H9 (cell line): ENCODE measurements around the gene KCNAB1. TPM values are rescaled to one million over a fixed set of nuclear protein-coding genes. Genes with fewer than 3 reads are reported as not detected.

Source experiments
- DNase-seq: peaks from one replicate; pipeline ENCODE4 v3.0.0-alpha.2; 2017
- H2AFZ ChIP-seq: one replicate; pipeline ENCODE4 v1.6.1; 2013; ENCODE audit warnings: mild to moderate bottlenecking, low read length, control low read depth, moderate library complexity
- H2AK5ac ChIP-seq: 2 replicates; pipeline ENCODE4 v1.6.1; 2013; ENCODE audit warnings: low read length, control low read depth, mixed read lengths; ENCODE audit not compliant: insufficient read length
- H2BK120ac ChIP-seq: one replicate; pipeline ENCODE4 v1.6.1; 2013; ENCODE audit warnings: low read depth, mild to moderate bottlenecking, low read length, control low read depth, inconsistent platforms; ENCODE audit not compliant: poor library complexity, severe bottlenecking
- H2BK12ac ChIP-seq: 2 replicates; pipeline ENCODE4 v1.6.1; 2013; ENCODE audit warnings: low read length, control low read depth, mixed read lengths, low read depth; ENCODE audit not compliant: insufficient read length
- H2BK15ac ChIP-seq: 2 replicates; pipeline ENCODE4 v1.6.1; 2013; ENCODE audit warnings: low read depth, low read length, control low read depth
- H2BK20ac ChIP-seq: one replicate; pipeline ENCODE4 v1.6.1; 2013; ENCODE audit warnings: low read depth, mild to moderate bottlenecking, low read length, control low read depth, inconsistent platforms; ENCODE audit not compliant: poor library complexity, severe bottlenecking
- H2BK5ac ChIP-seq: 2 replicates; pipeline ENCODE4 v1.6.1; 2013; ENCODE audit warnings: low read length, control low read depth, mixed read lengths; ENCODE audit not compliant: insufficient read length
- H3K14ac ChIP-seq: 2 replicates; pipeline ENCODE4 v1.6.1; 2013; ENCODE audit warnings: low read length, control low read depth; ENCODE audit not compliant: insufficient read depth
- H3K18ac ChIP-seq: 2 replicates; pipeline ENCODE4 v1.6.1; 2013; ENCODE audit warnings: low read depth, mild to moderate bottlenecking, mixed read lengths, low read length, control low read depth; ENCODE audit not compliant: insufficient read length
- H3K23ac ChIP-seq: 2 replicates; pipeline ENCODE4 v1.6.1; 2013; ENCODE audit warnings: low read length, control low read depth, mixed read lengths, low read depth; ENCODE audit not compliant: insufficient read length
- H3K23me2 ChIP-seq: 2 replicates; pipeline ENCODE4 v1.6.1; 2013; ENCODE audit warnings: low read depth, mild to moderate bottlenecking, mixed read lengths, low read length, control low read depth; ENCODE audit not compliant: insufficient read length, poor library complexity, severe bottlenecking
- H3K27ac ChIP-seq: 2 replicates; pipeline ENCODE4 v1.5.1; 2013; ENCODE audit warnings: low read length, control low read depth, mixed read lengths, low read depth; ENCODE audit not compliant: insufficient read length
- H3K27me3 ChIP-seq: 2 replicates; pipeline ENCODE4 v1.6.1; 2013; ENCODE audit warnings: low read length, control low read depth, inconsistent platforms; ENCODE audit not compliant: insufficient read depth
- H3K4ac ChIP-seq: 2 replicates; pipeline ENCODE4 v1.6.1; 2013; ENCODE audit warnings: low read depth, mild to moderate bottlenecking, control low read depth, inconsistent platforms, low read length, moderate library complexity
- H3K4me1 ChIP-seq: 2 replicates; pipeline ENCODE4 v1.6.1; 2013; ENCODE audit warnings: low read length, control low read depth, inconsistent platforms; ENCODE audit not compliant: insufficient read depth
- H3K4me2 ChIP-seq: 2 replicates; pipeline ENCODE4 v1.6.1; 2013; ENCODE audit warnings: low read length, control low read depth, mixed read lengths; ENCODE audit not compliant: insufficient read length, insufficient read depth
- H3K56ac ChIP-seq: 2 replicates; pipeline ENCODE4 v1.6.1; 2013; ENCODE audit warnings: low read depth, mild to moderate bottlenecking, mixed read lengths, low read length, control low read depth; ENCODE audit not compliant: insufficient read length
- H3K79me1 ChIP-seq: 2 replicates; pipeline ENCODE4 v1.6.1; 2013; ENCODE audit warnings: low read depth, mild to moderate bottlenecking, moderate library complexity, low read length, control low read depth, inconsistent platforms; ENCODE audit not compliant: insufficient read depth, poor library complexity, severe bottlenecking
- H3K79me2 ChIP-seq: 2 replicates; pipeline ENCODE4 v1.6.1; 2013; ENCODE audit warnings: low read length, control low read depth, inconsistent platforms; ENCODE audit not compliant: insufficient read depth
- H3K9ac ChIP-seq: 2 replicates; pipeline ENCODE4 v1.6.1; 2013; ENCODE audit warnings: low read length, control low read depth, mixed read lengths; ENCODE audit not compliant: insufficient read length; ENCODE audit errors: extremely low read depth
- H3K9me3 ChIP-seq: one replicate; pipeline ENCODE4 v1.6.1; 2013; ENCODE audit warnings: low read depth, low read length, inconsistent platforms; ENCODE audit not compliant: control insufficient read depth
- H3T11ph ChIP-seq: one replicate; pipeline ENCODE4 v1.6.1; 2013; ENCODE audit warnings: mild to moderate bottlenecking, low read length, control low read depth, inconsistent platforms
- H4K20me1 ChIP-seq: one replicate; pipeline ENCODE4 v1.6.1; 2013; ENCODE audit not compliant: control insufficient read depth, insufficient read length, insufficient read depth
- H4K5ac ChIP-seq: 2 replicates; pipeline ENCODE4 v1.6.1; 2013; ENCODE audit warnings: low read depth, mild to moderate bottlenecking, mixed read lengths, low read length, control low read depth; ENCODE audit not compliant: insufficient read length
- H4K8ac ChIP-seq: replicated peaks from 2 replicates; pipeline ENCODE4 v1.6.1; 2013; ENCODE audit warnings: low read length, control low read depth, mixed read lengths, low read depth; ENCODE audit not compliant: insufficient read length
- H4K91ac ChIP-seq: 2 replicates; pipeline ENCODE4 v1.6.1; 2013; ENCODE audit warnings: low read depth, mild to moderate bottlenecking, moderate library complexity, mixed read lengths, low read length, control low read depth; ENCODE audit not compliant: insufficient read length
- H3K27ac Mint-ChIP-seq, 3 experiments: 2 replicates in 2 of 3; 3 replicates in 1 of 3; pipeline ENCODE4 v1.8.0; 2020 to 2021; ENCODE audit warnings: mixed read lengths in 3 of 3, mild to moderate bottlenecking in 1 of 3, moderate library complexity in 1 of 3
- H3K27me3 Mint-ChIP-seq: 2 replicates; pipeline ENCODE4 v1.8.0; 2021; ENCODE audit warnings: low read depth, mild to moderate bottlenecking, moderate library complexity, mixed read lengths
- H3K36me3 Mint-ChIP-seq, 3 experiments: 2 replicates in 2 of 3; 3 replicates in 1 of 3; pipeline ENCODE4 v1.8.0; 2020 to 2021; ENCODE audit warnings: low read depth in 3 of 3, mixed read lengths in 3 of 3; ENCODE audit not compliant: insufficient read depth in 1 of 3
- H3K4me1 Mint-ChIP-seq, 2 experiments: 2 replicates each; pipeline ENCODE4 v1.8.0; 2020; ENCODE audit warnings: mixed read lengths in 2 of 2
- H3K4me3 Mint-ChIP-seq, 2 experiments: 2 replicates in 1 of 2; 3 replicates in 1 of 2; pipeline ENCODE4 v1.8.0; 2020 to 2021; ENCODE audit warnings: mild to moderate bottlenecking in 2 of 2, mixed read lengths in 2 of 2, moderate library complexity in 1 of 2
- H3K9me3 Mint-ChIP-seq, 2 experiments: 2 replicates in 1 of 2; 3 replicates in 1 of 2; pipeline ENCODE4 v1.8.0; 2020; ENCODE audit warnings: mild to moderate bottlenecking in 2 of 2, mixed read lengths in 2 of 2, moderate library complexity in 1 of 2
- WGBS: extraction: QIAGEN DNeasy Blood & Tissue Kit; methylation state at CpG from one replicate; pipeline ENCODE4 v1.1.7; 2013; ENCODE audit warnings: missing lambda C conversion rate, low lambda C conversion rate, mixed read lengths; ENCODE audit not compliant: insufficient read length; ENCODE audit errors: extremely low coverage; 5-methylcytosine and 5-hydroxymethylcytosine counted together
- total RNA-seq: library from RNA; stranded (reverse); gene quantifications from 2 replicates; pipeline ENCODE4 v1.2.1, GENCODE V29; 2021
- TF ChIP-seq, protein P1 (sequence below): fragments of 200-600 bp; sonication (generic); conservative IDR thresholded peaks from 3 replicates; pipeline ENCODE4 v1.8.0; 2021; ENCODE audit warnings: antibody characterized with exemption, mild to moderate bottlenecking

KCNAB1 gene
- total RNA-seq, 1 experiment from 2014 or later: 3.7 TPM

GRCh38 chr3:156246961-156247725 is 126.8 kb downstream of the KCNAB1 start:
- Histone ChIP-seq H3T11ph (no peak overlapping the region), H3K56ac (no peak overlapping the region), H4K5ac (no peak overlapping the region), H3K9me3 (no peaks in the 10 kb centered on the region), H3K27ac (no peak overlapping the region), H3K4me1 (no peaks in the 10 kb centered on the region), H3K79me2 (no peaks in the 10 kb centered on the region), H4K91ac (no peak overlapping the region), H4K20me1 (no peaks in the 10 kb centered on the region), H3K4ac (no peak overlapping the region), H3K27me3 (no peaks in the 10 kb centered on the region), H2BK20ac (no peak overlapping the region), H2BK15ac (no peak overlapping the region), H2AFZ (no peak overlapping the region), H3K23me2 (no peaks in the 10 kb centered on the region), H2BK120ac (no peak overlapping the region), H2BK12ac (no peak overlapping the region), H3K9ac (no peak overlapping the region), H3K18ac (no peak overlapping the region), H3K14ac (no peak overlapping the region), H4K8ac (no peak overlapping the region), H3K79me1 (no peaks in the 10 kb centered on the region), H2AK5ac (no peak overlapping the region), H2BK5ac (no peak overlapping the region), H3K4me2 (no peak overlapping the region), H3K23ac (no peak overlapping the region)
- peaks cover 0 to 3% of the 10 kb centered on the region in 2 experiments; a peak in 2 of 4 replicates for H3K4me1 Mint-ChIP-seq
- H3K36me3 Mint-ChIP-seq: no peaks in the 10 kb centered on the region
- H3K9me3 Mint-ChIP-seq: no peaks in the 10 kb centered on the region
- H3K4me3 Mint-ChIP-seq: no peak overlapping the region
- no CpG with 5 or more reads among the region's 5 CpGs for WGBS
- DNase-seq: no peak
- peaks cover 4% of the 10 kb centered on the region; the same call in 1 of the 2 replicates for H3K27me3 Mint-ChIP-seq
- peak overlapping the region in 1 of 3 experiments; percentile 36; a peak in 1 of 7 replicates for H3K27ac Mint-ChIP-seq
- TF ChIP-seq, protein P1, sequence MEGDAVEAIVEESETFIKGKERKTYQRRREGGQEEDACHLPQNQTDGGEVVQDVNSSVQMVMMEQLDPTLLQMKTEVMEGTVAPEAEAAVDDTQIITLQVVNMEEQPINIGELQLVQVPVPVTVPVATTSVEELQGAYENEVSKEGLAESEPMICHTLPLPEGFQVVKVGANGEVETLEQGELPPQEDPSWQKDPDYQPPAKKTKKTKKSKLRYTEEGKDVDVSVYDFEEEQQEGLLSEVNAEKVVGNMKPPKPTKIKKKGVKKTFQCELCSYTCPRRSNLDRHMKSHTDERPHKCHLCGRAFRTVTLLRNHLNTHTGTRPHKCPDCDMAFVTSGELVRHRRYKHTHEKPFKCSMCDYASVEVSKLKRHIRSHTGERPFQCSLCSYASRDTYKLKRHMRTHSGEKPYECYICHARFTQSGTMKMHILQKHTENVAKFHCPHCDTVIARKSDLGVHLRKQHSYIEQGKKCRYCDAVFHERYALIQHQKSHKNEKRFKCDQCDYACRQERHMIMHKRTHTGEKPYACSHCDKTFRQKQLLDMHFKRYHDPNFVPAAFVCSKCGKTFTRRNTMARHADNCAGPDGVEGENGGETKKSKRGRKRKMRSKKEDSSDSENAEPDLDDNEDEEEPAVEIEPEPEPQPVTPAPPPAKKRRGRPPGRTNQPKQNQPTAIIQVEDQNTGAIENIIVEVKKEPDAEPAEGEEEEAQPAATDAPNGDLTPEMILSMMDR: no peak
